Skeletal muscle cell (primary cell): ENCODE measurements around the gene NECAB3.

Experiments used
- DNase-seq: peaks from one replicate; pipeline ENCODE4 v3.0.0-alpha.2; 2010; ENCODE audit warnings: low read depth
- H3K4me3 ChIP-seq: 2 replicates; pipeline ENCODE4 v1.5.1; 2011; ENCODE audit warnings: low read depth, mild to moderate bottlenecking, control low read depth, low read length, moderate library complexity

NECAB3 gene

GRCh38 chr20:33674294-33675135 lies at the start of gene NECAB3:
TSS of gene NECAB3 (minus strand) at chr20:33674428. CDS start at chr20:33674352, 76 bp downstream.
- DNase-seq, result no peak
- peak within 1 kb of the TSS; percentile 71 for H3K4me3 ChIP-seq

- no peak overlapping the region for H3K4me3 ChIP-seq
- no peak for DNase-seq
Measured at GRCh38 chr20:33721391-33722140, 47.3 kb upstream of the NECAB3 start.

GRCh38 chr20:33719989-33720709 lies 45.9 kb upstream of the NECAB3 start, which contains the start of gene PXMP4:
TSS of gene PXMP4 (minus strand) at chr20:33720310. CDS start at chr20:33720207, 103 bp downstream.
- peak within 1 kb of the TSS; percentile 69 for H3K4me3 ChIP-seq
- DNase-seq, result peak; percentile 96

GRCh38 chr20:33719277-33719988 lies 45.2 kb upstream of the NECAB3 start:
- DNase-seq, result no peak
- peak overlapping the region; percentile 69 for H3K4me3 ChIP-seq

GRCh38 chr20:33716498-33716897 lies 42.3 kb upstream of the NECAB3 start:
- no peak for DNase-seq
- H3K4me3 ChIP-seq, result no peak overlapping the region

- no peak for DNase-seq
Measured at GRCh38 chr20:33713865-33714367, 39.7 kb upstream of the NECAB3 start.

GRCh38 chr20:33711446-33711738 lies 37.2 kb upstream of the NECAB3 start:
- DNase-seq, result no peak
- no peak overlapping the region for H3K4me3 ChIP-seq

More at GRCh38 chr20:33713865-33714367, 39.7 kb upstream of the NECAB3 start:
- H3K4me3 ChIP-seq, result no peak overlapping the region

- H3K4me3 ChIP-seq, result no peak overlapping the region
- no peak for DNase-seq
Measured at GRCh38 chr20:33710681-33711445, 36.6 kb upstream of the NECAB3 start.

- DNase-seq, result no peak
- no peak overlapping the region for H3K4me3 ChIP-seq
Measured at GRCh38 chr20:33709905-33710541, 35.8 kb upstream of the NECAB3 start.

- DNase-seq, result no peak
- H3K4me3 ChIP-seq, result no peak overlapping the region
Measured at GRCh38 chr20:33709398-33709797, 35.2 kb upstream of the NECAB3 start.

- H3K4me3 ChIP-seq, result no peak overlapping the region
- DNase-seq, result no peak
Measured at GRCh38 chr20:33707668-33708067, 33.4 kb upstream of the NECAB3 start.

- no peak for DNase-seq
Measured at GRCh38 chr20:33704197-33704924, 30.1 kb upstream of the NECAB3 start.

GRCh38 chr20:33703498-33704137 lies 29.4 kb upstream of the NECAB3 start:
- no peak for DNase-seq
- H3K4me3 ChIP-seq, result no peak overlapping the region

More at GRCh38 chr20:33704197-33704924, 30.1 kb upstream of the NECAB3 start:
- no peak overlapping the region for H3K4me3 ChIP-seq

- no peak for DNase-seq
- no peak overlapping the region for H3K4me3 ChIP-seq
Measured at GRCh38 chr20:33702861-33703260, 28.6 kb upstream of the NECAB3 start.

GRCh38 chr20:33701629-33702450 lies 27.6 kb upstream of the NECAB3 start:
- no peak overlapping the region for H3K4me3 ChIP-seq
- DNase-seq, result no peak
